Measurements from ENCODE around the gene KRT17. TPM values are rescaled to one million over a fixed set of nuclear protein-coding genes. Genes with fewer than 3 reads are reported as not detected.
"Not testable (repeated sequence)": the region's sequence is repeated elsewhere in the genome, so short reads cannot be mapped to it uniquely, and the experiment has no call there.

Gene KRT17
- total RNA-seq, 2 donors from 2014 or later = not detected

- Histone ChIP-seq H3K9ac (ENCODE audit: extremely low read depth, low read length, poor library complexity, severe bottlenecking) (no peak overlapping the region), H3K4me3 (ENCODE audit: low read length) (no peak overlapping the region), H3K27me3 (ENCODE audit: control insufficient read depth, insufficient read depth, low read length, poor library complexity, severe bottlenecking) (no peaks in the 10 kb centered on the region), H3K9me3 (ENCODE audit: control insufficient read depth, low read length) (no peaks in the 10 kb centered on the region), H3K36me3 (ENCODE audit: control insufficient read depth, insufficient read depth, low read length) (no peaks in the 10 kb centered on the region), H3K27ac (ENCODE audit: low read depth, low read length) (no peak overlapping the region), H3K4me1 (ENCODE audit: control insufficient read depth, insufficient read depth, low read length) (peaks cover 4% of the 10 kb centered on the region)
- Mint-ChIP-seq H3K9me3 (no peaks in the 10 kb centered on the region), H3K27me3 (ENCODE audit: insufficient read depth) (peaks cover 38% of the 10 kb centered on the region), H3K27ac (no peak overlapping the region), H3K4me1 (peaks cover 12% of the 10 kb centered on the region), H3K36me3 (ENCODE audit: low read depth) (no peaks in the 10 kb centered on the region), H3K4me3 (no peak overlapping the region)
- no peak for DNase-seq
- TF ChIP-seq CTCF (conservative IDR thresholded peaks at IDR 0.05) = no peak
- WGBS, 2 experiments (ENCODE audit: insufficient coverage in 1 of 2, insufficient read length in 1 of 2) = 84 to 100% methylated on average over 1 to 5 of the region's 5 CpGs
Observed at GRCh38 chr17:41578971-41579370, 45.4 kb downstream of the KRT17 start.

DNA sequence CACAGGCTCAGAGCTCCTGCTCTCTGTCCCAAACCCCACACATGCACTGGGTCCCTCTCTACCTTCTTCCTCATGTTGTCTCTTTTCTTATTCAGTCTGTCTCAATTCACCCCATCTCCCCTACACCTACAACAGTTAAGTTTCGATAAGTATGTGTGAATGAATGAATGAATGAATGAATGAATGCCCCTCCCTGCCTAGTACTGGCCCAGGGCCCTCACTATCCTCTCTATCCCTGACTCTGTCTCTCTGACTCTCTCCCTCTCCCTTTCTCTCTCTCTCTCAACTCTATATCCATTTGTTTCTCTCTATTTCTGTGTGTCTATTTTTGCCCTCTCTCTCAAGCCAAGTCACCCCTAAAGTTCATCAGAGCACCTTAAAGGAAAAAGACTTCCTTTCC, 45.8 kb downstream of the KRT17 start:
- H3K9me3 Mint-ChIP-seq = no peaks in the 10 kb centered on the region
- no peaks in the 10 kb centered on the region for H3K9me3 ChIP-seq (ENCODE audit: control insufficient read depth, low read length)
- H3K27me3 ChIP-seq (ENCODE audit: control insufficient read depth, insufficient read depth, low read length, poor library complexity, severe bottlenecking) = no peaks in the 10 kb centered on the region
- no peak for TF ChIP-seq CTCF (conservative IDR thresholded peaks at IDR 0.05)
- H3K9ac ChIP-seq (ENCODE audit: extremely low read depth, low read length, poor library complexity, severe bottlenecking) = no peak overlapping the region
- DNase-seq = no peak
- no peaks in the 10 kb centered on the region for H3K36me3 ChIP-seq (ENCODE audit: control insufficient read depth, insufficient read depth, low read length)
- no peaks in the 10 kb centered on the region for H3K36me3 Mint-ChIP-seq (ENCODE audit: low read depth)
- H3K4me3 ChIP-seq (ENCODE audit: low read length) = no peak overlapping the region
- WGBS, 2 experiments (ENCODE audit: insufficient coverage in 1 of 2, insufficient read length in 1 of 2) = no CpG with 5 or more reads among the region's 1 CpG
- H3K4me1 Mint-ChIP-seq = peaks cover 12% of the 10 kb centered on the region
- H3K27ac ChIP-seq (ENCODE audit: low read depth, low read length) = no peak overlapping the region
- H3K4me1 ChIP-seq (ENCODE audit: control insufficient read depth, insufficient read depth, low read length) = peaks cover 4% of the 10 kb centered on the region
- H3K4me3 Mint-ChIP-seq = no peak overlapping the region
- no peak overlapping the region for H3K27ac Mint-ChIP-seq
- H3K27me3 Mint-ChIP-seq (ENCODE audit: insufficient read depth) = peaks cover 40% of the 10 kb centered on the region

GRCh38 chr17:41576740-41577139, 47.6 kb downstream of the KRT17 start:
- not testable (repeated sequence) for H3K27me3 ChIP-seq (ENCODE audit: control insufficient read depth, insufficient read depth, low read length, poor library complexity, severe bottlenecking); H3K36me3 Mint-ChIP-seq (ENCODE audit: low read depth); H3K27ac ChIP-seq (ENCODE audit: low read depth, low read length); H3K27ac Mint-ChIP-seq; H3K4me3 ChIP-seq (ENCODE audit: low read length); DNase-seq; H3K36me3 ChIP-seq (ENCODE audit: control insufficient read depth, insufficient read depth, low read length); H3K4me1 Mint-ChIP-seq; H3K9me3 ChIP-seq (ENCODE audit: control insufficient read depth, low read length); H3K9me3 Mint-ChIP-seq; H3K4me1 ChIP-seq (ENCODE audit: control insufficient read depth, insufficient read depth, low read length); H3K4me3 Mint-ChIP-seq; H3K9ac ChIP-seq (ENCODE audit: extremely low read depth, low read length, poor library complexity, severe bottlenecking)
- H3K27me3 Mint-ChIP-seq (ENCODE audit: insufficient read depth) = peaks cover 44% of the 10 kb centered on the region
- 85% methylated on average over 4 of the region's 4 CpGs; no CpG with 5 or more reads in 1 of the 2 experiments for WGBS, 2 experiments (ENCODE audit: insufficient coverage in 1 of 2, insufficient read length in 1 of 2)

GRCh38 chr17:41575336-41575735, 49.0 kb downstream of the KRT17 start:
- H3K4me1 ChIP-seq (ENCODE audit: control insufficient read depth, insufficient read depth, low read length) = peaks cover 4% of the 10 kb centered on the region
- Mint-ChIP-seq H3K27me3 (ENCODE audit: insufficient read depth) (peaks cover 47% of the 10 kb centered on the region), H3K36me3 (ENCODE audit: low read depth) (no peaks in the 10 kb centered on the region), H3K4me3 (no peak overlapping the region), H3K27ac (no peak overlapping the region), H3K9me3 (no peaks in the 10 kb centered on the region), H3K4me1 (peaks cover 7% of the 10 kb centered on the region)
- no peak for DNase-seq
- H3K27ac ChIP-seq (ENCODE audit: low read depth, low read length) = no peak overlapping the region
- no peaks in the 10 kb centered on the region for H3K36me3 ChIP-seq (ENCODE audit: control insufficient read depth, insufficient read depth, low read length)
- H3K9ac ChIP-seq (ENCODE audit: extremely low read depth, low read length, poor library complexity, severe bottlenecking) = no peak overlapping the region
- WGBS, 2 experiments (ENCODE audit: insufficient coverage in 1 of 2, insufficient read length in 1 of 2) = 50 to 76% methylated on average over 1 to 3 of the region's 3 CpGs
- H3K4me3 ChIP-seq (ENCODE audit: low read length) = no peak overlapping the region
- TF ChIP-seq CTCF (conservative IDR thresholded peaks at IDR 0.05) = no peak
- no peaks in the 10 kb centered on the region for H3K9me3 ChIP-seq (ENCODE audit: control insufficient read depth, low read length)
- no peaks in the 10 kb centered on the region for H3K27me3 ChIP-seq (ENCODE audit: control insufficient read depth, insufficient read depth, low read length, poor library complexity, severe bottlenecking)
